HFF-Myc (cell line): Measurements from ENCODE around the gene SIT1.

Experiments used
- DNase-seq: peaks from one replicate; pipeline ENCODE4 v3.0.0-alpha.2; 2011; ENCODE audit warnings: low read depth; ENCODE audit errors: extremely low read depth
- H3K4me3 ChIP-seq: replicated peaks from 2 replicates; pipeline ENCODE4 v1.5.1; 2011; ENCODE audit warnings: low read depth, mild to moderate bottlenecking, control low read depth, low read length
- TF ChIP-seq, protein P1 (sequence below): IDR thresholded peaks from 2 replicates; pipeline ENCODE4 v1.5.1; 2012; ENCODE audit warnings: mild to moderate bottlenecking, low read depth, low read length, control low read depth; ENCODE audit errors: missing control alignments

SIT1 gene, protein sequence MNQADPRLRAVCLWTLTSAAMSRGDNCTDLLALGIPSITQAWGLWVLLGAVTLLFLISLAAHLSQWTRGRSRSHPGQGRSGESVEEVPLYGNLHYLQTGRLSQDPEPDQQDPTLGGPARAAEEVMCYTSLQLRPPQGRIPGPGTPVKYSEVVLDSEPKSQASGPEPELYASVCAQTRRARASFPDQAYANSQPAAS

GRCh38 chr9:35650341-35651158 lies at the start of gene SIT1:
TSS of gene SIT1 (minus strand) at chr9:35650931. CDS start at chr9:35650853, 78 bp downstream.
- TF ChIP-seq, protein P1, sequence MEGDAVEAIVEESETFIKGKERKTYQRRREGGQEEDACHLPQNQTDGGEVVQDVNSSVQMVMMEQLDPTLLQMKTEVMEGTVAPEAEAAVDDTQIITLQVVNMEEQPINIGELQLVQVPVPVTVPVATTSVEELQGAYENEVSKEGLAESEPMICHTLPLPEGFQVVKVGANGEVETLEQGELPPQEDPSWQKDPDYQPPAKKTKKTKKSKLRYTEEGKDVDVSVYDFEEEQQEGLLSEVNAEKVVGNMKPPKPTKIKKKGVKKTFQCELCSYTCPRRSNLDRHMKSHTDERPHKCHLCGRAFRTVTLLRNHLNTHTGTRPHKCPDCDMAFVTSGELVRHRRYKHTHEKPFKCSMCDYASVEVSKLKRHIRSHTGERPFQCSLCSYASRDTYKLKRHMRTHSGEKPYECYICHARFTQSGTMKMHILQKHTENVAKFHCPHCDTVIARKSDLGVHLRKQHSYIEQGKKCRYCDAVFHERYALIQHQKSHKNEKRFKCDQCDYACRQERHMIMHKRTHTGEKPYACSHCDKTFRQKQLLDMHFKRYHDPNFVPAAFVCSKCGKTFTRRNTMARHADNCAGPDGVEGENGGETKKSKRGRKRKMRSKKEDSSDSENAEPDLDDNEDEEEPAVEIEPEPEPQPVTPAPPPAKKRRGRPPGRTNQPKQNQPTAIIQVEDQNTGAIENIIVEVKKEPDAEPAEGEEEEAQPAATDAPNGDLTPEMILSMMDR, result no peak
- DNase-seq, result no peak
- H3K4me3 ChIP-seq, result no peak within 1 kb of the TSS

DNA sequence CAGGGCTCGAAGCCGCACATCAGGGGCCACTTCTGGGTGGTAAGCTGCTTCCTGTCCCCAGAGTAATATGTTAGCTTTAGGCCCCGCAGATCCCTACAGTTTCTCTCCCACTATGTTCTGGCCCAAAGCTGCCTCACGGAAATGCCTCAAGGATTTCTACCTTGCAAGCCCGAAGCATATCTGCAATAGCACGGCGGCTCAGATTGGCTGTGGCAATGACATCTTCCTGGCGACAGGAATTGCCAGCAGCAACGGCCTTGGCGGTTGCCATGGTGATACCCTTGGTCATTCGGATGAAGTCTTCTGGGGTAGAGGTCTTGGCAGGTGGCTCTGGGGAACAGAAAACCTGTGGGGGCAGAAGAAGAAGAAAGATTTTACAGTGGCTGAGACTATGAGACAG lies 49.3 kb upstream of the SIT1 start:
- DNase-seq, result no peak
- TF ChIP-seq, protein P1, result no peak
- H3K4me3 ChIP-seq, result no peak overlapping the region

- TF ChIP-seq, protein P1, result no peak
- H3K4me3 ChIP-seq, result no peak overlapping the region
- no peak for DNase-seq
These were observed 47.5 kb upstream of the SIT1 start for GRCh38 chr9:35698231-35698630.

GRCh38 chr9:35697486-35697885 lies 46.8 kb upstream of the SIT1 start:
- no peak overlapping the region for H3K4me3 ChIP-seq
- no peak for DNase-seq
- TF ChIP-seq, protein P1, result no peak

- H3K4me3 ChIP-seq, result no peak overlapping the region
- TF ChIP-seq, protein P1, result peak; percentile 91
- no peak for DNase-seq
These were observed 45.9 kb upstream of the SIT1 start for GRCh38 chr9:35696520-35697215.

GRCh38 chr9:35695943-35696401 lies 45.2 kb upstream of the SIT1 start:
- no peak for DNase-seq
- H3K4me3 ChIP-seq, result no peak overlapping the region
- TF ChIP-seq, protein P1, result no peak
